Measurements from ENCODE around the gene SERPINB6. TPM values are rescaled to one million over a fixed set of nuclear protein-coding genes. Genes with fewer than 3 reads are reported as not detected.

Gene SERPINB6
- polyA plus RNA-seq, 1 of the 3 experiments (the other 2 are of a cell fraction): 102 TPM

- no peak overlapping the region for H3K4me2 ChIP-seq
- no peak for TF ChIP-seq RAD21 (IDR thresholded peaks at IDR 0.05; ENCODE audit: low read length)
- TF ChIP-seq RXRA (IDR thresholded peaks at IDR 0.05; ENCODE audit: borderline replicate concordance, low read depth): no peak
- no peak for TF ChIP-seq YY1 (IDR thresholded peaks at IDR 0.05; ENCODE audit: low read depth)
- no peak for TF ChIP-seq RCOR1 (IDR thresholded peaks at IDR 0.05; ENCODE audit: low read length)
- TF ChIP-seq USF1 (IDR thresholded peaks at IDR 0.05; ENCODE audit: borderline replicate concordance, low read depth): no peak
- TF ChIP-seq MAX (IDR thresholded peaks at IDR 0.05; ENCODE audit: low read depth): no peak
- no peak for TF ChIP-seq SMC3 (IDR thresholded peaks at IDR 0.05; ENCODE audit: low read depth, low read length)
- no peak for TF ChIP-seq NRF1 (IDR thresholded peaks at IDR 0.05; ENCODE audit: low read depth, low read length)
- TF ChIP-seq CTCF (IDR thresholded peaks at IDR 0.05): no peak
- TF ChIP-seq NFIC (IDR thresholded peaks at IDR 0.05; ENCODE audit: borderline replicate concordance): no peak
- TF ChIP-seq FOSL2 (IDR thresholded peaks at IDR 0.05; ENCODE audit: borderline replicate concordance, low read depth): no peak
- no peak for TF ChIP-seq GATA2 (CRISPR knock-in tag; IDR thresholded peaks at IDR 0.05)
- TF ChIP-seq TCF12 (IDR thresholded peaks at IDR 0.05): no peak
- H3K4me1 ChIP-seq (ENCODE audit: control insufficient read depth in 1 of 2, insufficient read depth in 2 of 2, low read depth in 1 of 2, low read length in 1 of 2): peaks cover 0 to 6% of the 10 kb centered on the region in 2 experiments; a peak in 1 of 4 replicates
- CTCF ChIA-PET: interaction anchor here (1.6 to 3.9 kb wide), 4 partner anchors 18 to 68 kb away, joined by 3 to 24 read pairs (median 14); no protein-coding TSS in a partner anchor
- POLR2A ChIA-PET: interaction anchor here (0.6 kb wide), 1 partner anchor 37 kb away, joined by 3 read pairs; no protein-coding TSS in a partner anchor
- no peaks in the 10 kb centered on the region; the same call in 1 of the 2 replicates for H3K27me3 ChIP-seq (ENCODE audit: insufficient read depth)
- H4K20me1 ChIP-seq (ENCODE audit: insufficient read depth): no peaks in the 10 kb centered on the region
- 80% methylated on average over 1 of the region's 7 CpGs for WGBS (ENCODE audit: low lambda C conversion rate)
- H3K9me2 ChIP-seq: no peaks in the 10 kb centered on the region
- DNase-seq: no peak
- H2AFZ ChIP-seq (ENCODE audit: low read depth): no peak overlapping the region
- no peak overlapping the region for H3K9ac ChIP-seq
- no peaks in the 10 kb centered on the region for H3K9me3 ChIP-seq
- H3K79me2 ChIP-seq (ENCODE audit: insufficient read depth): no peaks in the 10 kb centered on the region
- H3K4me3 ChIP-seq (ENCODE audit: low read depth in 2 of 2, low read length in 1 of 2): no peak overlapping the region
- H3F3A ChIP-seq (replicated peaks; ENCODE audit: insufficient read depth): no peaks in the 10 kb centered on the region
- no peak overlapping the region for H3K27ac ChIP-seq (ENCODE audit: low read depth in 2 of 2, low read length in 1 of 2)
- no peaks in the 10 kb centered on the region for H3K36me3 ChIP-seq (replicated peaks in 1 of 2; ENCODE audit: control insufficient read depth in 1 of 2, insufficient read depth in 2 of 2, low read length in 1 of 2)
These were observed 57.1 kb downstream of the SERPINB6 start for GRCh38 chr6:2914318-2914660.

DNA sequence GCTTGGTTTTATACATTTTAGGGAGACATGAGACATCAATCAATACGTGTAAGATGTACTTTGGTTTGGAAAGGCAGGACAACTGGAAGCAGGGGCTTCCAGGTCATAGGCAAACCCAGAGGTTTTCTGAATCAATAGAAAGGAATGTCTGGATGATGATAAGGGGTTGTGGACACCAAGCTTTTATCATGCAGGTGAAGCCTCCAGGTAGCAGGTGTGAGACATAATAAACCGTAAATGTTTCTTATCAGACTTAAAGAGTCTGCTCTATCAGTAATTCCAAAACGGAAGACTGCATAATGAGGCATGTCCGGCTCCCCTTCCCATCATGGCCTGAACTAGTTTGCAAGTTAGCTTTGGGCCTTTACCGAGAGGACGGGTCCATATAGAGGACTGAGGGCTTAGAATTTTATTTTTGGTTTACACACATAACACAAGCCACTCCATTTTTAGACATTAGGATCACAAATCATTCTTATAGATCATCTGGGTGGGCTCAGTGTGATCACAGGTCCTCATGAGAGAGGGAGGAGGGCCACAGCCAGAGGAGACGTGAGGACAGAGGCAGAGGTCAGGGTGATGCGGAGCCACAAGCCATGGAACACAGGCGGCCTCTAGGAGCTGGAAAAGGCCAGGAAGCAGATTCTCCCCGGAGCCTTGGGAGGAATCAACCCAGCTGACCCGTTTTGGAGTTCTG, 57.6 kb downstream of the SERPINB6 start:
- WGBS (ENCODE audit: low lambda C conversion rate): 78% methylated on average over 10 of the region's 11 CpGs
- H3K27ac ChIP-seq (ENCODE audit: low read depth in 2 of 2, low read length in 1 of 2): no peak overlapping the region
- H3K4me2 ChIP-seq: no peak overlapping the region
- CTCF ChIA-PET: interaction anchor here (1.1 to 3.9 kb wide), 5 partner anchors 18 to 68 kb away, joined by 3 to 24 read pairs (median 7); no protein-coding TSS in a partner anchor
- no peaks in the 10 kb centered on the region for H3K36me3 ChIP-seq (replicated peaks in 1 of 2; ENCODE audit: control insufficient read depth in 1 of 2, insufficient read depth in 2 of 2, low read length in 1 of 2)
- no peak for DNase-seq
- H3K27me3 ChIP-seq (ENCODE audit: insufficient read depth): no peaks in the 10 kb centered on the region; the same call in 1 of the 2 replicates
- TF ChIP-seq CHD2 (IDR thresholded peaks at IDR 0.05; ENCODE audit: low read length, partially characterized antibody): no peak
- H2AFZ ChIP-seq (ENCODE audit: low read depth): no peak overlapping the region
- no peaks in the 10 kb centered on the region for H3K9me3 ChIP-seq
- POLR2A ChIA-PET: interaction anchor here (0.6 kb wide), 1 partner anchor 36 kb away, joined by 3 read pairs; no protein-coding TSS in a partner anchor
- no peak overlapping the region for H3K9ac ChIP-seq
- no peaks in the 10 kb centered on the region for H3F3A ChIP-seq (replicated peaks; ENCODE audit: insufficient read depth)
- no peaks in the 10 kb centered on the region for H3K79me2 ChIP-seq (ENCODE audit: insufficient read depth)
- H4K20me1 ChIP-seq (ENCODE audit: insufficient read depth): no peaks in the 10 kb centered on the region
- H3K9me2 ChIP-seq: no peaks in the 10 kb centered on the region
- peaks cover 0 to 8% of the 10 kb centered on the region in 2 experiments; a peak in 1 of 4 replicates for H3K4me1 ChIP-seq (ENCODE audit: control insufficient read depth in 1 of 2, insufficient read depth in 2 of 2, low read depth in 1 of 2, low read length in 1 of 2)
- H3K4me3 ChIP-seq (ENCODE audit: low read depth in 2 of 2, low read length in 1 of 2): no peak overlapping the region

Measured in SK-N-SH (cell line).